Activated naive CD4-positive, alpha-beta T cell treated with anti-CD3 and anti-CD28 coated beads, Interleukin-2, amount 50 U/mL, for 24 hours (primary cell): Measurements from ENCODE around the gene IFNA8.
"Not testable (repeated sequence)": the region's sequence is repeated elsewhere in the genome, so short reads cannot be mapped to it uniquely, and the experiment has no call there.

Experiments used
- H3K27ac Mint-ChIP-seq: one replicate; pipeline ENCODE4 v1.8.0; 2021; ENCODE audit warnings: mild to moderate bottlenecking, mixed read lengths
- H3K27me3 Mint-ChIP-seq: one replicate; pipeline ENCODE4 v1.8.0; 2021; ENCODE audit warnings: mixed read lengths
- H3K36me3 Mint-ChIP-seq: one replicate; pipeline ENCODE4 v1.8.0; 2021; ENCODE audit warnings: mixed read lengths
- H3K4me1 Mint-ChIP-seq: one replicate; pipeline ENCODE4 v1.8.0; 2021; ENCODE audit warnings: mixed read lengths
- H3K4me3 Mint-ChIP-seq: one replicate; pipeline ENCODE4 v1.8.0; 2021; ENCODE audit warnings: mild to moderate bottlenecking, mixed read lengths
- H3K9me3 Mint-ChIP-seq: one replicate; pipeline ENCODE4 v1.8.0; 2021; ENCODE audit warnings: mixed read lengths

IFNA8 gene

GRCh38 chr9:21412107-21412506, 3.2 kb downstream of the IFNA8 start:
- Mint-ChIP-seq H3K27ac (no peak overlapping the region), H3K9me3 (no peaks in the 10 kb centered on the region), H3K4me1 (peaks cover 5% of the 10 kb centered on the region), H3K4me3 (no peak overlapping the region), H3K27me3 (peaks cover 11% of the 10 kb centered on the region), H3K36me3 (no peaks in the 10 kb centered on the region)

- no peaks in the 10 kb centered on the region for H3K9me3 Mint-ChIP-seq
- peaks cover 8% of the 10 kb centered on the region for H3K27me3 Mint-ChIP-seq
- peaks cover 5% of the 10 kb centered on the region for H3K4me1 Mint-ChIP-seq
- H3K27ac Mint-ChIP-seq = peak overlapping the region; percentile 5
- no peak overlapping the region for H3K4me3 Mint-ChIP-seq
- no peaks in the 10 kb centered on the region for H3K36me3 Mint-ChIP-seq
These were observed 4.2 kb downstream of the IFNA8 start for GRCh38 chr9:21413151-21413550.

GRCh38 chr9:21413624-21414023, 4.7 kb downstream of the IFNA8 start:
- H3K4me1 Mint-ChIP-seq = peaks cover 5% of the 10 kb centered on the region
- H3K9me3 Mint-ChIP-seq = no peaks in the 10 kb centered on the region
- H3K27ac Mint-ChIP-seq = no peak overlapping the region
- H3K27me3 Mint-ChIP-seq = peaks cover 8% of the 10 kb centered on the region
- no peaks in the 10 kb centered on the region for H3K36me3 Mint-ChIP-seq
- no peak overlapping the region for H3K4me3 Mint-ChIP-seq

- H3K4me3 Mint-ChIP-seq = no peak overlapping the region
- no peaks in the 10 kb centered on the region for H3K9me3 Mint-ChIP-seq
- H3K27me3 Mint-ChIP-seq = peaks cover 7% of the 10 kb centered on the region
- no peak overlapping the region for H3K27ac Mint-ChIP-seq
- H3K36me3 Mint-ChIP-seq = no peaks in the 10 kb centered on the region
- peaks cover 5% of the 10 kb centered on the region for H3K4me1 Mint-ChIP-seq
These were observed 5.5 kb downstream of the IFNA8 start for GRCh38 chr9:21414220-21414940.

- Mint-ChIP-seq H3K4me3 (no peak overlapping the region), H3K9me3 (no peaks in the 10 kb centered on the region), H3K4me1 (peaks cover 5% of the 10 kb centered on the region), H3K27me3 (peaks cover 6% of the 10 kb centered on the region), H3K27ac (no peak overlapping the region), H3K36me3 (no peaks in the 10 kb centered on the region)
These were observed 6.8 kb downstream of the IFNA8 start for GRCh38 chr9:21415493-21416267.

- Mint-ChIP-seq H3K36me3 (no peaks in the 10 kb centered on the region), H3K4me3 (no peak overlapping the region), H3K27me3 (peaks cover 11% of the 10 kb centered on the region), H3K27ac (no peak overlapping the region), H3K9me3 (no peaks in the 10 kb centered on the region), H3K4me1 (no peaks in the 10 kb centered on the region)
These were observed 19.3 kb downstream of the IFNA8 start for GRCh38 chr9:21428235-21428634.

GRCh38 chr9:21429191-21429590, 20.3 kb downstream of the IFNA8 start:
- H3K4me3 Mint-ChIP-seq = no peak overlapping the region
- H3K27ac Mint-ChIP-seq = no peak overlapping the region
- no peaks in the 10 kb centered on the region for H3K36me3 Mint-ChIP-seq
- H3K9me3 Mint-ChIP-seq = no peaks in the 10 kb centered on the region
- no peaks in the 10 kb centered on the region for H3K4me1 Mint-ChIP-seq
- H3K27me3 Mint-ChIP-seq = peaks cover 14% of the 10 kb centered on the region

- Mint-ChIP-seq H3K9me3 (no peaks in the 10 kb centered on the region), H3K4me3 (no peak overlapping the region), H3K27me3 (peaks cover 13% of the 10 kb centered on the region), H3K4me1 (no peaks in the 10 kb centered on the region), H3K27ac (no peak overlapping the region), H3K36me3 (no peaks in the 10 kb centered on the region)
These were observed 23.9 kb downstream of the IFNA8 start for GRCh38 chr9:21432672-21433425.

GRCh38 chr9:21434202-21435014, 25.5 kb downstream of the IFNA8 start:
- peaks cover 13% of the 10 kb centered on the region for H3K27me3 Mint-ChIP-seq
- H3K9me3 Mint-ChIP-seq = no peaks in the 10 kb centered on the region
- no peak overlapping the region for H3K27ac Mint-ChIP-seq
- no peak overlapping the region for H3K4me3 Mint-ChIP-seq
- H3K36me3 Mint-ChIP-seq = no peaks in the 10 kb centered on the region
- no peaks in the 10 kb centered on the region for H3K4me1 Mint-ChIP-seq

GRCh38 chr9:21435015-21435383, 26.1 kb downstream of the IFNA8 start:
- Mint-ChIP-seq H3K27me3 (peaks cover 13% of the 10 kb centered on the region), H3K27ac (peak overlapping the region; percentile 2)
- not testable (repeated sequence) for H3K36me3 Mint-ChIP-seq, H3K4me3 Mint-ChIP-seq, H3K9me3 Mint-ChIP-seq, H3K4me1 Mint-ChIP-seq

- H3K27ac Mint-ChIP-seq = no peak within 1 kb of the TSS
- H3K27me3 Mint-ChIP-seq = no peaks in the 10 kb centered on the region
- no peak within 1 kb of the TSS for H3K4me3 Mint-ChIP-seq
- peaks cover 22% of the 10 kb centered on the region for H3K4me1 Mint-ChIP-seq
- H3K36me3 Mint-ChIP-seq = no peaks in the 10 kb centered on the region
- H3K9me3 Mint-ChIP-seq = no peaks in the 10 kb centered on the region
These were observed 31.2 kb downstream of the IFNA8 start, which contains the start of gene IFNA1 for GRCh38 chr9:21440139-21440538. Gene IFNA1, plus strand, starts transcription at chr9:21440439. Its CDS starts 69 bp downstream, at chr9:21440508.

- Mint-ChIP-seq H3K4me3 (peak overlapping the region; percentile 57), H3K27ac (peak overlapping the region; percentile 68), H3K27me3 (no peaks in the 10 kb centered on the region), H3K4me1 (peaks cover 22% of the 10 kb centered on the region), H3K36me3 (no peaks in the 10 kb centered on the region), H3K9me3 (no peaks in the 10 kb centered on the region)
These were observed 35.1 kb downstream of the IFNA8 start for GRCh38 chr9:21443849-21444625.

GRCh38 chr9:21449312-21449711, 40.4 kb downstream of the IFNA8 start:
- not testable (repeated sequence) for H3K36me3 Mint-ChIP-seq, H3K27me3 Mint-ChIP-seq, H3K9me3 Mint-ChIP-seq

GRCh38 chr9:21450733-21451394, 41.9 kb downstream of the IFNA8 start:
- H3K9me3 Mint-ChIP-seq = no peaks in the 10 kb centered on the region
- no peak overlapping the region for H3K27ac Mint-ChIP-seq
- peaks cover 1% of the 10 kb centered on the region for H3K27me3 Mint-ChIP-seq
- no peaks in the 10 kb centered on the region for H3K36me3 Mint-ChIP-seq
- no peak overlapping the region for H3K4me3 Mint-ChIP-seq
- no peaks in the 10 kb centered on the region for H3K4me1 Mint-ChIP-seq

More at GRCh38 chr9:21449312-21449711, 40.4 kb downstream of the IFNA8 start:
- not testable (repeated sequence) for H3K4me1 Mint-ChIP-seq, H3K4me3 Mint-ChIP-seq, H3K27ac Mint-ChIP-seq
